T-helper 2 cell treated with Interferon-gamma antibody and Interleukin-4, amounts not matched to agents 5 μg/mL and 100 μg/mL, for 36 hours (primary cell): ENCODE results near the gene DISP3.

Experiments
- DNase-seq: peaks from one replicate; pipeline ENCODE4 v3.0.0; 2021; ENCODE audit warnings: low spot score
- H3K27ac Mint-ChIP-seq: one replicate; pipeline ENCODE4 v1.8.0; 2021; ENCODE audit warnings: mild to moderate bottlenecking, mixed read lengths
- H3K27me3 Mint-ChIP-seq: one replicate; pipeline ENCODE4 v1.8.0; 2021; ENCODE audit warnings: low read depth, mixed read lengths
- H3K36me3 Mint-ChIP-seq: one replicate; pipeline ENCODE4 v1.8.0; 2021; ENCODE audit warnings: low read depth, mixed read lengths
- H3K4me1 Mint-ChIP-seq: one replicate; pipeline ENCODE4 v1.8.0; 2021; ENCODE audit warnings: low read depth, mixed read lengths
- H3K4me3 Mint-ChIP-seq: one replicate; pipeline ENCODE4 v1.8.0; 2022; ENCODE audit warnings: mild to moderate bottlenecking, moderate library complexity, mixed read lengths
- H3K9me3 Mint-ChIP-seq: one replicate; pipeline ENCODE4 v1.8.0; 2021; ENCODE audit warnings: mixed read lengths

DISP3 gene

GRCh38 chr1:11501906-11502485 lies 23.0 kb downstream of the DISP3 start:
- Mint-ChIP-seq H3K4me3 (no peak overlapping the region), H3K36me3 (peaks cover 1% of the 10 kb centered on the region)

DNA sequence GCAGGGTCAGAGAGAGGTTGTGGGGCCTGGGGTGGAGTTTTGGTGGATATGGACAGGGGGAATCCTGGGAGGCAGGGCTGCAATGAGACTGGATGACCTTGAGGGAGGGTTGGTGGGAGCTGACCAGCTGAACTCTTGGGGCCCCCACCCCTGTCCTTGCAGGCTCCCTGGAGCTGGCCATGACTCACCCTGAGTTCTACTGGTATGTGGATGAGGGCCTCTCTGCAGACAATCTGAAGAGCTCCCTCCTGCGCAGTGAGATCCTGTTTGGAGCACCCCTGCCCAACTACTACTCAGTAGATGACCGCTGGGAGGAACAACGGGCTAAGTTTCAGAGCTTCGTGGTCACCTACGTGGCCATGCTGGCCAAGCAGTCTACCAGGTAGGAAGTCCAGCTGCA lies 23.6 kb downstream of the DISP3 start:
- no peak overlapping the region for H3K27ac Mint-ChIP-seq
- no peaks in the 10 kb centered on the region for H3K4me1 Mint-ChIP-seq
- H3K27me3 Mint-ChIP-seq: no peaks in the 10 kb centered on the region
- H3K4me3 Mint-ChIP-seq: no peak overlapping the region
- H3K36me3 Mint-ChIP-seq: peaks cover 1% of the 10 kb centered on the region
- peaks cover 33% of the 10 kb centered on the region for H3K9me3 Mint-ChIP-seq
- no peak for DNase-seq

More at GRCh38 chr1:11501906-11502485, 23.0 kb downstream of the DISP3 start:
- H3K9me3 Mint-ChIP-seq: peaks cover 31% of the 10 kb centered on the region
- H3K27ac Mint-ChIP-seq: no peak overlapping the region
- no peak for DNase-seq
- no peaks in the 10 kb centered on the region for H3K4me1 Mint-ChIP-seq
- H3K27me3 Mint-ChIP-seq: no peaks in the 10 kb centered on the region

- no peak for DNase-seq
- Mint-ChIP-seq H3K27ac (no peak overlapping the region), H3K4me3 (no peak overlapping the region), H3K36me3 (peaks cover 1% of the 10 kb centered on the region), H3K4me1 (no peaks in the 10 kb centered on the region), H3K27me3 (no peaks in the 10 kb centered on the region), H3K9me3 (peaks cover 43% of the 10 kb centered on the region)
These were observed 25.6 kb downstream of the DISP3 start for GRCh38 chr1:11504599-11504998.

DNA sequence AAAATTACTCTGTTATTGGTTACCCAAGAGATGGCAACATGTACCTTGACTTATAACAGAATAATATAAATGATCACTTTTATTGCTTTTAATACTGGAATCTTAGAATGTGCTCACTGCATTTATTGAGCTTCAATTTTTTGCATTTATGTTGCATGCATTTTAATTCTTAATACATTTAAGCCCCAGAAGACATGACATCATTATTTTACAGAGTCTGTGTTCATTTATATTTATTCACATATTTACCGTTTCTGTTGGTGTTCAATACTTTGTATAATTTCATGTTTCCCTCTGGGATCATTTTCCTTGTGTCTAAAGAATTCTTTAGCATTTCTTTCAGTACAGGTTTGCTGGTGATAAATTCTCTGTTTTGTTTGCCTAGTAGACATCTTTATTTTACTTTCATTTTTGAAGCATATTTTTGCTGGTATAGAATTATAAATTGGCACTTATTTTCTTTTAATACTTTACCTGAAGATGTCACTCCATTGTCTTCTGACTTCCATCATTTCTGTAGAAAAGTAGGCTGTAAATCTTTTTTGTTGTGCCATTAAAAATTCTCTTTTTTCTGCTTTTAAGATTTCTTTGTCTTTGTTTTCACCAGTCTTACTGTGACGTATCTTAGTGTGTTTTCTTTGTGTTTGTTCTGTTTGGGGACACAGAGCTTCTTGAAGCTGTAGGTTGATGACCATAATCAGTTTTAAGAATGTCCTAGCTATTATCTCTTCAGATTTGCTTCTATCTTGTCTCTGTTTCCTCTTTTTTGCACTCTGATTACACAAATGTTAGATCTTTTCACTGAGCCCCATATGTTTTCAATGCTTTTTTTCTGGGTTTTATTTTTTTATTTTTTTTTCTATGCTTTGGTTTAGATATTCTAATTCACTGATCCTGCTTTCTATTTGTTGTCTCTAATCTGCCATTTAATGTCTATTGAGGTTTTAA lies 26.9 kb downstream of the DISP3 start:
- H3K36me3 Mint-ChIP-seq: peaks cover 1% of the 10 kb centered on the region
- no peaks in the 10 kb centered on the region for H3K27me3 Mint-ChIP-seq
- DNase-seq: no peak
- H3K27ac Mint-ChIP-seq: no peak overlapping the region
- no peak overlapping the region for H3K4me3 Mint-ChIP-seq
- H3K9me3 Mint-ChIP-seq: peaks cover 43% of the 10 kb centered on the region
- H3K4me1 Mint-ChIP-seq: no peaks in the 10 kb centered on the region

DNA sequence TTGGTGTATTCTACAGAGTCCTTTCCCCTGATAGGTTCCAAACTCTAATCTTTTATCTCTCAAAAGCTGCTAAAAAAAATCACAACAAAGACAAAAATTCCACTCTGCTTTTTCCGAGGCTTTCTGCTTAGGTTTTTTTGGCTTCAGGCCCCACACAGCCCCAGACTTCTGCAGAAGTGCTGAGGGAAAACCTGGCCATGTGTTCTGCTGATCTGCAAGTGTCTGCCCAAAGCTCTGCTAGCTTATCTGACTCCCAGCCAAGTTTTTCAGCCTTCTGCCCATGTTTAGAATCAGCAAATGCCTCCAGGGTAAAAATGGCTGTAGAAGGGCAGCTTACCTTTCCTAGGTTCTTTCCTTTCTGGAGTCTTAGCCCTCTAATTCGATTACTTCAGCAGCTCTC lies 28.4 kb downstream of the DISP3 start:
- Mint-ChIP-seq H3K27me3 (no peaks in the 10 kb centered on the region), H3K4me3 (no peak overlapping the region), H3K36me3 (peaks cover 1% of the 10 kb centered on the region), H3K4me1 (no peaks in the 10 kb centered on the region), H3K27ac (no peak overlapping the region), H3K9me3 (peaks cover 38% of the 10 kb centered on the region)
- DNase-seq: no peak

GRCh38 chr1:11513681-11514080 lies 34.7 kb downstream of the DISP3 start:
- H3K36me3 Mint-ChIP-seq: no peaks in the 10 kb centered on the region
- no peak overlapping the region for H3K27ac Mint-ChIP-seq
- H3K9me3 Mint-ChIP-seq: peaks cover 6% of the 10 kb centered on the region
- no peaks in the 10 kb centered on the region for H3K27me3 Mint-ChIP-seq
- DNase-seq: no peak
- H3K4me1 Mint-ChIP-seq: no peaks in the 10 kb centered on the region
- no peak overlapping the region for H3K4me3 Mint-ChIP-seq

- DNase-seq: no peak
- Mint-ChIP-seq H3K9me3 (no peaks in the 10 kb centered on the region), H3K27me3 (no peaks in the 10 kb centered on the region), H3K27ac (no peak overlapping the region), H3K4me1 (no peaks in the 10 kb centered on the region), H3K4me3 (no peak overlapping the region), H3K36me3 (no peaks in the 10 kb centered on the region)
These were observed 35.4 kb downstream of the DISP3 start for GRCh38 chr1:11514366-11514765.

- H3K4me1 Mint-ChIP-seq: no peaks in the 10 kb centered on the region
These were observed 36.7 kb downstream of the DISP3 start for GRCh38 chr1:11515368-11516300.

DNA sequence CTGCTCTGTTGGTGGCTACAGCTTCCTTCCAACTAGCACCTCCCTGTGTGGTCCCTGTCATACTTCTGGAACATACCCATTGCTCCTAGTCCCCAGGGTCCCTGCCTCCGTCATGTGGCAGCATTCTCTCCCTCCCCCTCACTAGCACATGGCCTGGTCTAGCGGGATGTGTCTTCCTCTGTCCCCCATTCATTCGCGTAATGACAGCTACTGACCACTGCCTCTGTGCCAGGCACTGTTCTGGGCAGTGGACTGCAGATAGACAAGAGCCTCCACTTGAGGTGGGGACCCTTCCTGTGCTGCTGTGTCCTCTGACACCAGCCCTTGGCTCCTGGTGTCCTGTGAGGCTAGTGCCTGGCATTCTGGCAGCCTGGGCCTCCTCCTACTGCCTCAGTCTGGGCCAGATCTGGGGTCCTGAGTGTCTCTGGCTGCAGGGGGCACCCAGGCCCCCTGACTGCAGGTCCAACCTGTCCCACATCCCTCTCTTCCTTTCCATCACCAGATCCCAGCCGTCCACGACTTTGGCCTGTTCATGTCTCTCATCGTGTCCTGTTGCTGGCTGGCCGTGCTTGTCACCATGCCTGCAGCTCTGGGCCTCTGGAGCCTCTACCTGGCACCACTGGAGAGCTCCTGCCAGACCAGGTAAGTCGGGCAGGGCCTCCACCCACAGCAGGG lies 38.1 kb downstream of the DISP3 start:
- no peaks in the 10 kb centered on the region for H3K27me3 Mint-ChIP-seq
- no peaks in the 10 kb centered on the region for H3K9me3 Mint-ChIP-seq
- no peak for DNase-seq
- no peak overlapping the region for H3K27ac Mint-ChIP-seq
- peaks cover 1% of the 10 kb centered on the region for H3K4me1 Mint-ChIP-seq
- H3K36me3 Mint-ChIP-seq: no peaks in the 10 kb centered on the region
- no peak overlapping the region for H3K4me3 Mint-ChIP-seq

More at GRCh38 chr1:11515368-11516300, 36.7 kb downstream of the DISP3 start:
- Mint-ChIP-seq H3K27ac (no peak overlapping the region), H3K27me3 (no peaks in the 10 kb centered on the region), H3K9me3 (no peaks in the 10 kb centered on the region), H3K4me3 (no peak overlapping the region), H3K36me3 (no peaks in the 10 kb centered on the region)
- no peak for DNase-seq

GRCh38 chr1:11518016-11518701 lies 39.2 kb downstream of the DISP3 start:
- Mint-ChIP-seq H3K27ac (no peak overlapping the region), H3K4me3 (no peak overlapping the region), H3K9me3 (no peaks in the 10 kb centered on the region), H3K27me3 (no peaks in the 10 kb centered on the region), H3K4me1 (peaks cover 1% of the 10 kb centered on the region), H3K36me3 (no peaks in the 10 kb centered on the region)
- no peak for DNase-seq

- H3K9me3 Mint-ChIP-seq: no peaks in the 10 kb centered on the region
- H3K4me3 Mint-ChIP-seq: no peak overlapping the region
- no peak for DNase-seq
- no peak overlapping the region for H3K27ac Mint-ChIP-seq
- peaks cover 1% of the 10 kb centered on the region for H3K4me1 Mint-ChIP-seq
- H3K36me3 Mint-ChIP-seq: no peaks in the 10 kb centered on the region
- no peaks in the 10 kb centered on the region for H3K27me3 Mint-ChIP-seq
These were observed 40.1 kb downstream of the DISP3 start for GRCh38 chr1:11518791-11519628.

GRCh38 chr1:11519629-11520031 lies 40.7 kb downstream of the DISP3 start:
- H3K4me3 Mint-ChIP-seq: no peak overlapping the region
- H3K4me1 Mint-ChIP-seq: peaks cover 1% of the 10 kb centered on the region
- H3K9me3 Mint-ChIP-seq: no peaks in the 10 kb centered on the region
- no peak overlapping the region for H3K27ac Mint-ChIP-seq
- H3K36me3 Mint-ChIP-seq: no peaks in the 10 kb centered on the region
- no peaks in the 10 kb centered on the region for H3K27me3 Mint-ChIP-seq
- no peak for DNase-seq
